HG03064 (cell line): Measurements from ENCODE around the gene RNGTT.

Source experiments
- ATAC-seq: cut with Tn5 transposase; IDR thresholded peaks from one replicate; pipeline ENCODE4 v1.9.1; 2021; ENCODE audit warnings: low read depth; ENCODE audit not compliant: unreplicated experiment

Gene RNGTT

GRCh38 chr6:88626460-88626859, 337.0 kb downstream of the RNGTT start:
- no peak for ATAC-seq

GRCh38 chr6:88623531-88623930, 339.9 kb downstream of the RNGTT start:
- no peak for ATAC-seq

GRCh38 chr6:88619951-88620350, 343.5 kb downstream of the RNGTT start:
- no peak for ATAC-seq

GRCh38 chr6:88616380-88616779, 347.0 kb downstream of the RNGTT start:
- no peak for ATAC-seq

GRCh38 chr6:88614316-88614877, 349.0 kb downstream of the RNGTT start:
- no peak for ATAC-seq

- no peak for ATAC-seq
Measured at GRCh38 chr6:88612631-88613030, 350.8 kb downstream of the RNGTT start.

GRCh38 chr6:88611721-88612120, 351.7 kb downstream of the RNGTT start:
- no peak for ATAC-seq

- no peak for ATAC-seq
Measured at GRCh38 chr6:88609983-88610382, 353.4 kb downstream of the RNGTT start.

- ATAC-seq = no peak
Measured at GRCh38 chr6:88605271-88605670, 358.1 kb downstream of the RNGTT start.

- ATAC-seq = no peak
Measured at GRCh38 chr6:88599571-88599970, 363.8 kb downstream of the RNGTT start.

GRCh38 chr6:88596801-88597200, 366.6 kb downstream of the RNGTT start:
- no peak for ATAC-seq

GRCh38 chr6:88588938-88589337, 374.5 kb downstream of the RNGTT start:
- ATAC-seq = no peak

- ATAC-seq = no peak
Measured at GRCh38 chr6:88587150-88587520, 376.3 kb downstream of the RNGTT start.

GRCh38 chr6:88586371-88587149, 376.9 kb downstream of the RNGTT start:
- no peak for ATAC-seq

- ATAC-seq = no peak
Measured at GRCh38 chr6:88585276-88585692, 378.1 kb downstream of the RNGTT start.

- ATAC-seq = no peak
Measured at GRCh38 chr6:88584581-88585275, 378.7 kb downstream of the RNGTT start.

- no peak for ATAC-seq
Measured at GRCh38 chr6:88577461-88577860, 386.0 kb downstream of the RNGTT start.

GRCh38 chr6:88575536-88575935, 387.9 kb downstream of the RNGTT start:
- ATAC-seq = no peak

GRCh38 chr6:88574651-88575050, 388.8 kb downstream of the RNGTT start:
- no peak for ATAC-seq

GRCh38 chr6:88574031-88574430, 389.4 kb downstream of the RNGTT start:
- no peak for ATAC-seq

GRCh38 chr6:88573561-88573960, 389.9 kb downstream of the RNGTT start:
- no peak for ATAC-seq
